GM18505 (cell line): ENCODE measurements around the gene CMTM8.
"Not testable (repeated sequence)": the region's sequence is repeated elsewhere in the genome, so short reads cannot be mapped to it uniquely, and the experiment has no call there.

Source experiments
- ATAC-seq: cut with Tn5 transposase; IDR thresholded peaks from one replicate; pipeline ENCODE4 v1.9.1; 2021; ENCODE audit not compliant: unreplicated experiment
- POLR2A ChIP-seq: IDR thresholded peaks from 4 replicates; pipeline ENCODE4 v1.6.1; 2011; ENCODE audit warnings: borderline replicate concordance; ENCODE audit not compliant: insufficient read depth, insufficient read length; ENCODE audit errors: extremely low read depth

The CMTM8 gene, protein sequence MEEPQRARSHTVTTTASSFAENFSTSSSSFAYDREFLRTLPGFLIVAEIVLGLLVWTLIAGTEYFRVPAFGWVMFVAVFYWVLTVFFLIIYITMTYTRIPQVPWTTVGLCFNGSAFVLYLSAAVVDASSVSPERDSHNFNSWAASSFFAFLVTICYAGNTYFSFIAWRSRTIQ

GRCh38 chr3:32238453-32239306 lies at the start of gene CMTM8:
TSS of gene CMTM8 (plus strand) at chr3:32238680. CDS start at chr3:32238973, 293 bp downstream.
- ATAC-seq, result peak; percentile 70
- TF ChIP-seq POLR2A, result no peak

GRCh38 chr3:32189693-32190092 lies 48.8 kb upstream of the CMTM8 start:
- no peak for TF ChIP-seq POLR2A
- ATAC-seq, result no peak

DNA sequence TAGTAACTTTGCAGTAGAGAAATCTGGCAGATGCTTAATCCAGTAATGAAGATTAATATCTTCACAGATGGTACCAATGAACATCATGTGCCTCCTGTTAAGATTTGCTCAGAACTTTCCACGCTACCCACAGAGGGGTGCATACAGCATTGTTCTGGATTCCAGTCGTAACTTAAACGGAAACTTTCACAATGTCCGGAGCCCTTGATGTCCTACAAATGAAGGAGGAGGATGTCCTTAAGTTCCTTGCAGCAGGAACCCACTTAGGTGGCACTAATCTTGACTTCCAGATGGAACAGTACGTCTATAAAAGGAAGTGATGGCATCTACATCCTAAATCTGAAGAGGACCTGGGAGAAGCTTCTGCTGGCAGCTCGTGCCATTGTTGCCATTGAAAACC lies 47.9 kb upstream of the CMTM8 start:
- ATAC-seq, result not testable (repeated sequence)

GRCh38 chr3:32193101-32193500 lies 45.4 kb upstream of the CMTM8 start:
- ATAC-seq, result no peak
- no peak for TF ChIP-seq POLR2A

DNA sequence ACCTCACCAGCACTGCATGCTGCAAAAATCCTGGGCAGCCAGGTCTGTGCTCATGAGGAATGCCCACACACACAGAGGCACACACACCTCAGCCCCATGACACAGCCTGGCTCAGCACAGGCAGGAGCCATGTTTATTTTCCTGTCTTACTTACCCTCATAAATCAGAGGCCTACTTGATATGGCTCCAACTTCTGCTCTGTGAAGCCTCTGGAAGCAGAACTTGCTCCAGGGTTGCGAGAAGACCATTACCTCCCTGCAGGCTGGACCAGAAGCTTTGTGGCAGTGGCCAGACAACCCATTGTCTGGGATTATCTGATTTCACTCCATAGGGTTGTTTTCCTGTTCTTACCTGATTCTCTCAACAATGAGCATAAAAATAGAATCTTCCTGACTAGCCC lies 43.8 kb upstream of the CMTM8 start:
- TF ChIP-seq POLR2A, result no peak
- no peak for ATAC-seq

GRCh38 chr3:32195995-32196540 lies 42.4 kb upstream of the CMTM8 start:
- no peak for ATAC-seq

GRCh38 chr3:32197991-32198390 lies 40.5 kb upstream of the CMTM8 start:
- ATAC-seq, result no peak
- no peak for TF ChIP-seq POLR2A

More at GRCh38 chr3:32195995-32196540, 42.4 kb upstream of the CMTM8 start:
- no peak for TF ChIP-seq POLR2A

DNA sequence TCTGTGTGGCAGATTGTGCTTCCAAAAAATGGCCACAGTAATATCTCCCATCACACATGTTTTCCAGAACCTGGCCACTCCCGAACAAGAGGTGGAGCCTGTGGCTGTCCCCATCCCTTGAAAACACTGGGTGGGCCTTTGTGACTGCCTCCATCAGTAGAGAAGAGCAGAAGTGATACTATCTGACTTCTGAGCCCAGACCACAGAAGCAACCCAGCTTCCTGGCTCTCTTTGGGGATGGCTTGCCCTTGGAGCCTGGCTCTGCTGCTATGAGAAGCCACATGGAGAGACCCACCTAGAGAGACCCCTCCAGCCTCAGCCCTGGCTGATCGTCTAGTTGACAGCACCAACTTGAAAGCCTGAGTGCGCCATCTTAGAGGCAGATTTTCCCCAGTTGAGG lies 39.8 kb upstream of the CMTM8 start:
- no peak for TF ChIP-seq POLR2A
- no peak for ATAC-seq

- TF ChIP-seq POLR2A, result no peak
- ATAC-seq, result no peak
These were observed 38.0 kb upstream of the CMTM8 start for GRCh38 chr3:32200490-32200889.

DNA sequence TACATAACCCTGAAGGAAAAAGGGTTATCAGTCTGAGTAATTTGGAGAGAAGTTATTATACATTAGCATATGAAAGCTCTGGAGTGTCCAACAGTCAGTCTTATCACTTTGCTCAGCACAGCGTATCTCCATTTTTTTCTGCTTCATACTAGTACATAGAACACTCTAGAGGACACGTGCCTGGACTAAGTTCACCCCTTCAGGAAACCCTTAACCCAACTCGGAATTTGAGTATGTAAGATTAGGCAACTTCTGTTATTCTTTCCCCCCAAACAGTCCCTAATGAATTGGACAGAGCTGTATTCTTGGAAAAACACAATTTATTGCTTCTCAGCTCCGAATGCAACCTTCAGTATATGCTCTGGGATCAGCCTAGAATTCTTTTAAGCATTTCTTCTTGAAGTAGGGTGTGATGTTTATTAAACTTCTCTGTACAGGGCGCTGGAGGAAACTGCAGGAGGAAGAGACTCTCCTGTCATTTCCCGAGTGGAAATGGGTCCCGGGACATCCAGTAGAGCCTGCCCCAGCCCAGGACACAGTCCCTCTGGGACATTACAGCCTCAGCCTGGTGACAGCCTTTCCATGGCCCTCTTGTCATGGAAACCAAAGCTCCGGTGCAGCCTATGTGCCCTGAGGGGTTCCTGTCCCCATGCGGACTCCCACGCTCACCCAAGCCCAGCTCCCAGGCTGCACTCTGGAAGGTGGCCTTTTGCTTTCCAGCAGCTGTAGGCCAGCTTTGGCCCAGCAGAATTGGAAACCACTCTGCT lies 37.3 kb upstream of the CMTM8 start:
- no peak for TF ChIP-seq POLR2A
- no peak for ATAC-seq

GRCh38 chr3:32202496-32202895 lies 36.0 kb upstream of the CMTM8 start:
- ATAC-seq, result no peak
- no peak for TF ChIP-seq POLR2A

- ATAC-seq, result no peak
These were observed 34.6 kb upstream of the CMTM8 start for GRCh38 chr3:32203854-32204253.

DNA sequence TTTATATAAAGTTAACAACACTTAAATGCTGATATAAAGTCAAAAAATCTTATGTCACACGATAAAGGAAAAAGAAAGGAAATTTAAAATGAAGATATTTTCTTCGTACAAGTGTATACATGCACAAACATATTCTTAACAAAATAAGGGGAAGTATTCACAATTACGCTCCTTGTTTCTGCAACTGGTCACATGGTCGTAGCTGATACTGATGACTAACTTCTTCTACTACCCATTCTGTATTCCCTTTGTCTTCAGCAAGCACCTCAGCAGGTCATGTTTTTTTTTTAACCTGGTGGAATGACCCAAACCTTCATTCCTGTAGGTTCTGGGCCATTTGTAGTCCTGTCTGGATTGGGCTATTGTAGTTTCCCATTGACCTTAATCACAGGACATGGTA lies 30.0 kb upstream of the CMTM8 start:
- no peak for TF ChIP-seq POLR2A
- no peak for ATAC-seq

More at GRCh38 chr3:32203854-32204253, 34.6 kb upstream of the CMTM8 start:
- TF ChIP-seq POLR2A, result no peak
